Esophagus squamous epithelium (tissue), 5 donors: ENCODE results near the gene RESP18. TPM values are rescaled to one million over a fixed set of nuclear protein-coding genes. Genes with fewer than 3 reads are reported as not detected.

ENCODE experiments used
- DNase-seq: peaks from one replicate; lab custom pipeline; 2025; lab: John Stamatoyannopoulos, UW
- H3K27ac ChIP-seq, 4 donors: fragments of 200-600 bp; sonication (generic); one replicate each; pipeline ENCODE4 v1.5.1; 2016 to 2019; ENCODE audit warnings: mild to moderate bottlenecking in 1 of 4
- H3K27me3 ChIP-seq, 4 donors: fragments of 200-600 bp; sonication (generic); 1 replicate in 3 of 4; 2 replicates in 1 of 4; pipeline versions ENCODE4 v1.5.1 to v1.6.0; 2017 to 2021; ENCODE audit warnings: antibody characterized with exemption in 1 of 4
- H3K36me3 ChIP-seq, 3 donors: fragments of 200-600 bp; sonication (generic); one replicate each; pipeline ENCODE4 v1.5.1; 2016 to 2019
- H3K4me1 ChIP-seq, 3 donors: fragments of 200-600 bp; sonication (generic); one replicate each; pipeline ENCODE4 v1.5.1; 2017 to 2019
- H3K4me3 ChIP-seq, 4 donors: fragments of 200-600 bp; sonication (generic); 1 replicate in 3 of 4; 2 replicates in 1 of 4; pipeline ENCODE4 v1.5.1; 2016 to 2019; ENCODE audit warnings: mild to moderate bottlenecking in 2 of 4, moderate library complexity in 1 of 4
- H3K9me3 ChIP-seq, 3 donors: fragments of 200-600 bp; sonication (generic); one replicate each; pipeline ENCODE4 v1.5.1; 2016 to 2019
- POLR2A ChIP-seq, 4 donors: fragments of 450-650 bp; IDR thresholded peaks; one replicate each; pipeline ENCODE4 v1.6.1; 2017; ENCODE audit warnings: antibody characterized with exemption in 4 of 4, mild to moderate bottlenecking in 4 of 4, moderate library complexity in 3 of 4
- WGBS, 2 donors: methylation state at CpG; one replicate each; pipeline ENCODE4 v1.1.5; 2018; 5-methylcytosine and 5-hydroxymethylcytosine counted together
- intact Hi-C: fragments of 100-400 bp; cut with DNase I; formaldehyde crosslinking; loops from one replicate; pipeline ENCODE4 v1.15.0; 2022
- total RNA-seq, 4 donors: library from RNA; depleted of rRNA; stranded (reverse); fragments of >200 nt; gene quantifications; one replicate each; pipeline ENCODE4 v1.1.0, GENCODE V29; 2016
- TF ChIP-seq, protein P1 (sequence below), 6 experiments: fragments of 450-650 bp in 4 of 6; fragments of 200-600 bp in 2 of 6; sonication (generic) in 2 of 6; IDR thresholded peaks; one replicate each; pipeline ENCODE4 v1.5.1; 2016 to 2019; ENCODE audit warnings: antibody characterized with exemption in 6 of 6, mild to moderate bottlenecking in 4 of 6, moderate library complexity in 4 of 6
- donor health status: DM: yes; HTN: yes; CAD: no.

Gene RESP18
- total RNA-seq, 4 donors from 2014 or later: not detected

GRCh38 chr2:219304223-219304622, 28.3 kb downstream of the RESP18 start:
- Histone ChIP-seq H3K27me3 (peaks cover 0 to 97% (median 6%) of the 10 kb centered on the region in 4 donors), H3K9me3 (no peaks in the 10 kb centered on the region), H3K27ac (no peak overlapping the region), H3K4me3 (no peak overlapping the region), H3K36me3 (no peaks in the 10 kb centered on the region), H3K4me1 (peaks cover 0 to 11% (median 0%) of the 10 kb centered on the region in 3 donors)
- intact Hi-C loops: loop anchor here (10.0 kb wide), 1 partner anchor 249 kb away; no protein-coding TSS in a partner anchor
- 42 to 43% methylated on average over 2 of the region's 2 CpGs for WGBS, 2 donors
- no peak for DNase-seq
- TF ChIP-seq, protein P1, sequence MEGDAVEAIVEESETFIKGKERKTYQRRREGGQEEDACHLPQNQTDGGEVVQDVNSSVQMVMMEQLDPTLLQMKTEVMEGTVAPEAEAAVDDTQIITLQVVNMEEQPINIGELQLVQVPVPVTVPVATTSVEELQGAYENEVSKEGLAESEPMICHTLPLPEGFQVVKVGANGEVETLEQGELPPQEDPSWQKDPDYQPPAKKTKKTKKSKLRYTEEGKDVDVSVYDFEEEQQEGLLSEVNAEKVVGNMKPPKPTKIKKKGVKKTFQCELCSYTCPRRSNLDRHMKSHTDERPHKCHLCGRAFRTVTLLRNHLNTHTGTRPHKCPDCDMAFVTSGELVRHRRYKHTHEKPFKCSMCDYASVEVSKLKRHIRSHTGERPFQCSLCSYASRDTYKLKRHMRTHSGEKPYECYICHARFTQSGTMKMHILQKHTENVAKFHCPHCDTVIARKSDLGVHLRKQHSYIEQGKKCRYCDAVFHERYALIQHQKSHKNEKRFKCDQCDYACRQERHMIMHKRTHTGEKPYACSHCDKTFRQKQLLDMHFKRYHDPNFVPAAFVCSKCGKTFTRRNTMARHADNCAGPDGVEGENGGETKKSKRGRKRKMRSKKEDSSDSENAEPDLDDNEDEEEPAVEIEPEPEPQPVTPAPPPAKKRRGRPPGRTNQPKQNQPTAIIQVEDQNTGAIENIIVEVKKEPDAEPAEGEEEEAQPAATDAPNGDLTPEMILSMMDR (IDR thresholded peaks at IDR 0.05): no peak

GRCh38 chr2:219302412-219302968, 30.1 kb downstream of the RESP18 start:
- 62 to 65% methylated on average over 7 to 9 of the region's 11 CpGs for WGBS, 2 donors
- H3K4me3 ChIP-seq: no peak overlapping the region
- peaks cover 0 to 7% (median 4%) of the 10 kb centered on the region in 3 donors for H3K4me1 ChIP-seq
- H3K9me3 ChIP-seq: no peaks in the 10 kb centered on the region
- peaks cover 0 to 84% (median under 1%) of the 10 kb centered on the region in 4 donors for H3K27me3 ChIP-seq
- H3K27ac ChIP-seq: no peak overlapping the region
- TF ChIP-seq POLR2A (IDR thresholded peaks at IDR 0.05): no peak
- TF ChIP-seq, protein P1 (IDR thresholded peaks at IDR 0.05): no peak
- no peaks in the 10 kb centered on the region for H3K36me3 ChIP-seq
- intact Hi-C loops: loop anchor here (10.0 kb wide), 1 partner anchor 248 kb away; no protein-coding TSS in a partner anchor
- no peak for DNase-seq

GRCh38 chr2:219300022-219300421, 32.5 kb downstream of the RESP18 start:
- intact Hi-C loops: loop anchor here (10.0 kb wide), 1 partner anchor 245 kb away; no protein-coding TSS in a partner anchor
- WGBS, 2 donors: no CpG with 5 or more reads among the region's 5 CpGs
- no peak for DNase-seq

GRCh38 chr2:219299372-219299760, 33.2 kb downstream of the RESP18 start:
- H3K9me3 ChIP-seq: no peaks in the 10 kb centered on the region
- intact Hi-C loops: loop anchor here (5.0 kb wide), 1 partner anchor 137 kb away; the partner anchor contains the start of gene NHEJ1
- peaks cover 5 to 18% (median 7%) of the 10 kb centered on the region in 3 donors for H3K4me1 ChIP-seq
- no peak overlapping the region for H3K4me3 ChIP-seq
- H3K36me3 ChIP-seq: no peaks in the 10 kb centered on the region
- H3K27me3 ChIP-seq: peaks cover 0 to 53% (median 0%) of the 10 kb centered on the region in 4 donors
- no peak overlapping the region for H3K27ac ChIP-seq
- WGBS, 2 donors: 82% methylated on average over 5 of the region's 6 CpGs; no CpG with 5 or more reads in 1 of the 2 donors
- TF ChIP-seq, protein P1 (IDR thresholded peaks at IDR 0.05): no peak
- no peak for TF ChIP-seq POLR2A (IDR thresholded peaks at IDR 0.05)
- DNase-seq: no peak

More at GRCh38 chr2:219300022-219300421, 32.5 kb downstream of the RESP18 start:
- Histone ChIP-seq H3K4me1 (peaks cover 3 to 11% (median 4%) of the 10 kb centered on the region in 3 donors), H3K27ac (no peak overlapping the region), H3K9me3 (no peaks in the 10 kb centered on the region), H3K36me3 (no peaks in the 10 kb centered on the region), H3K4me3 (no peak overlapping the region), H3K27me3 (peaks cover 0 to 60% (median 0%) of the 10 kb centered on the region in 4 donors)
- TF ChIP-seq, protein P1 (IDR thresholded peaks at IDR 0.05): no peak
- TF ChIP-seq POLR2A (IDR thresholded peaks at IDR 0.05): no peak

DNA sequence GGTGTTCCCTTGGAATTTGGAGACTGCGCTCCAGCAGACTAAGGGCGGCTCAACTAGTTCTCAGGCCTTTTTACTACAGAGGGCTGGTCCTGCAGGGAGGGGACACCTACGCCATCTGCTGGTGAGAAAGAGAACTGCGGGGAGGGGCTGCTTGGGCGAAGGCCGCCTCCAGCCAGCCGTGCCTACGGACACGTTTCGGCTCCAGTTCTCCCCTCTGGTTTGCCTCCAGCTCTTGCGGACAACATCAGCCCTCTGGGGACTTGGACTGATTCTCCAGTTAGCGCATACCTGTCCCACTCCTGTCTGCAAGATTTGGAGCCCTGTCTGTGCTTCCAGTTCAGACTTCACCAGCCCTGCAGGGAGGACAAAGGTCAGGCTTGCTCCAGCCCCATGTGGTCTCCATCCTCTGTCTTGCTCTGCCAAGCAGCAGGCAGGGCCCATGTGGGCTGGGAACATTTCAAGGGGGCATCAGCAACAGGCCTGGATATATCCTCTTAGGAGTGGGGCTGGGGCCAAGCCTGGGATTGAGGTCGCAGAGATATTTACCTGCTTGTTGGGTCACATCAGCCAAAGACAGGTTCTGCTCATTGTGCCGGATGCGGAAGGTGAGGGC, 33.7 kb downstream of the RESP18 start:
- no peaks in the 10 kb centered on the region for H3K36me3 ChIP-seq
- intact Hi-C loops: loop anchor here (5.0 kb wide), 1 partner anchor 137 kb away; the partner anchor contains the start of gene NHEJ1
- peaks cover 0 to 51% (median 0%) of the 10 kb centered on the region in 4 donors for H3K27me3 ChIP-seq
- 3 to 18% methylated on average over 8 to 12 of the region's 15 CpGs for WGBS, 2 donors
- H3K4me1 ChIP-seq: peaks cover 9 to 23% (median 11%) of the 10 kb centered on the region in 3 donors
- H3K9me3 ChIP-seq: no peaks in the 10 kb centered on the region
- H3K4me3 ChIP-seq: no peak overlapping the region
- no peak overlapping the region for H3K27ac ChIP-seq
- no peak for TF ChIP-seq POLR2A (IDR thresholded peaks at IDR 0.05)
- TF ChIP-seq, protein P1 (IDR thresholded peaks at IDR 0.05): peak; percentile 97 to 100 (median 99)
- no peak for DNase-seq
